ENCODE results near the gene VDR. TPM values are rescaled to one million over a fixed set of nuclear protein-coding genes. Genes with fewer than 3 reads are reported as not detected.

VDR gene
- total RNA-seq, 3 donors from 2014 or later: 1.6 to 41.7 (median 16.1) TPM

- no peak for TF ChIP-seq POLR2A (IDR thresholded peaks at IDR 0.05)
- no peak for TF ChIP-seq POLR2AphosphoS5 (IDR thresholded peaks at IDR 0.05)
- TF ChIP-seq CTCF (IDR thresholded peaks at IDR 0.05): no peak
- Histone ChIP-seq H3K27me3 (no peaks in the 10 kb centered on the region), H3K36me3 (no peaks in the 10 kb centered on the region), H3K4me1 (peaks cover 9 to 15% of the 10 kb centered on the region in 2 donors), H3K4me3 (no peak overlapping the region), H3K9me3 (no peaks in the 10 kb centered on the region), H3K27ac (no peak overlapping the region)
- no peak for DNase-seq (ENCODE audit: low spot score in 2 of 2)
- intact Hi-C loops (cut with DNase I; ENCODE audit: low total_unique reads): no loop called here
These were observed 71.2 kb downstream of the VDR start for GRCh38 chr12:47833591-47834012.

GRCh38 chr12:47832263-47832933 is 72.4 kb downstream of the VDR start:
- no peak for DNase-seq (ENCODE audit: low spot score in 2 of 2)
- intact Hi-C loops (cut with DNase I; ENCODE audit: low total_unique reads): no loop called here

GRCh38 chr12:47829584-47829983 is 75.2 kb downstream of the VDR start:
- Histone ChIP-seq H3K36me3 (no peaks in the 10 kb centered on the region), H3K27me3 (no peaks in the 10 kb centered on the region), H3K9me3 (no peaks in the 10 kb centered on the region), H3K4me1 (peaks cover 20 to 23% of the 10 kb centered on the region in 2 donors), H3K27ac (peak overlapping the region; percentile 92 to 95), H3K4me3 (peak overlapping the region in 1 of 3 donors; percentile 23)
- TF ChIP-seq POLR2A (IDR thresholded peaks at IDR 0.05) (no peak), POLR2AphosphoS5 (IDR thresholded peaks at IDR 0.05) (no peak), CTCF (IDR thresholded peaks at IDR 0.05) (no peak)
- DNase-seq (ENCODE audit: low spot score in 2 of 2): no peak
- intact Hi-C loops (cut with DNase I; ENCODE audit: low total_unique reads): no loop called here

More at GRCh38 chr12:47832263-47832933, 72.4 kb downstream of the VDR start:
- Histone ChIP-seq H3K36me3 (no peaks in the 10 kb centered on the region), H3K27ac (no peak overlapping the region), H3K4me1 (peaks cover 16 to 22% of the 10 kb centered on the region in 2 donors), H3K9me3 (no peaks in the 10 kb centered on the region), H3K4me3 (no peak overlapping the region), H3K27me3 (no peaks in the 10 kb centered on the region)
- TF ChIP-seq CTCF (IDR thresholded peaks at IDR 0.05): no peak
- TF ChIP-seq POLR2A (IDR thresholded peaks at IDR 0.05): no peak
- TF ChIP-seq POLR2AphosphoS5 (IDR thresholded peaks at IDR 0.05): no peak

- Histone ChIP-seq H3K36me3 (no peaks in the 10 kb centered on the region), H3K9me3 (no peaks in the 10 kb centered on the region), H3K4me1 (peaks cover 23% of the 10 kb centered on the region in 2 donors), H3K27me3 (no peaks in the 10 kb centered on the region), H3K27ac (peak overlapping the region; percentile 92 to 95), H3K4me3 (peak overlapping the region in 2 of 3 donors; percentile 9 to 23)
- peak; percentile 92 to 93 for DNase-seq (ENCODE audit: low spot score in 2 of 2)
- intact Hi-C loops (cut with DNase I; ENCODE audit: low total_unique reads): no loop called here
- TF ChIP-seq POLR2AphosphoS5 (IDR thresholded peaks at IDR 0.05) (peak; percentile 53 to 70 (median 62)), POLR2A (IDR thresholded peaks at IDR 0.05) (no peak), CTCF (IDR thresholded peaks at IDR 0.05) (no peak)
These were observed 75.8 kb downstream of the VDR start for GRCh38 chr12:47828976-47829482.
